GM21367 (cell line): ENCODE results near the gene RTL3.

Experiments used
- ATAC-seq: cut with Tn5 transposase; IDR thresholded peaks from one replicate; pipeline ENCODE4 v1.9.1; 2021; ENCODE audit not compliant: unreplicated experiment

The RTL3 gene

GRCh38 chrX:78622831-78623230 is 36.3 kb downstream of the RTL3 start:
- no peak for ATAC-seq

- no peak for ATAC-seq
These were observed 39.3 kb downstream of the RTL3 start for GRCh38 chrX:78619834-78620233.

- no peak for ATAC-seq
These were observed 40.1 kb downstream of the RTL3 start for GRCh38 chrX:78618987-78619386.

GRCh38 chrX:78614264-78614663 is 44.9 kb downstream of the RTL3 start:
- ATAC-seq, result no peak
